Kasumi-1 (cell line): Measurements from ENCODE around the gene PGLYRP3.
"Not testable (repeated sequence)": the region's sequence is repeated elsewhere in the genome, so short reads cannot be mapped to it uniquely, and the experiment has no call there.

ENCODE experiments used
- DNase-seq, 2 experiments: peaks; one replicate each; lab custom pipeline; 2025; lab: John Stamatoyannopoulos, UW

PGLYRP3 gene

DNA sequence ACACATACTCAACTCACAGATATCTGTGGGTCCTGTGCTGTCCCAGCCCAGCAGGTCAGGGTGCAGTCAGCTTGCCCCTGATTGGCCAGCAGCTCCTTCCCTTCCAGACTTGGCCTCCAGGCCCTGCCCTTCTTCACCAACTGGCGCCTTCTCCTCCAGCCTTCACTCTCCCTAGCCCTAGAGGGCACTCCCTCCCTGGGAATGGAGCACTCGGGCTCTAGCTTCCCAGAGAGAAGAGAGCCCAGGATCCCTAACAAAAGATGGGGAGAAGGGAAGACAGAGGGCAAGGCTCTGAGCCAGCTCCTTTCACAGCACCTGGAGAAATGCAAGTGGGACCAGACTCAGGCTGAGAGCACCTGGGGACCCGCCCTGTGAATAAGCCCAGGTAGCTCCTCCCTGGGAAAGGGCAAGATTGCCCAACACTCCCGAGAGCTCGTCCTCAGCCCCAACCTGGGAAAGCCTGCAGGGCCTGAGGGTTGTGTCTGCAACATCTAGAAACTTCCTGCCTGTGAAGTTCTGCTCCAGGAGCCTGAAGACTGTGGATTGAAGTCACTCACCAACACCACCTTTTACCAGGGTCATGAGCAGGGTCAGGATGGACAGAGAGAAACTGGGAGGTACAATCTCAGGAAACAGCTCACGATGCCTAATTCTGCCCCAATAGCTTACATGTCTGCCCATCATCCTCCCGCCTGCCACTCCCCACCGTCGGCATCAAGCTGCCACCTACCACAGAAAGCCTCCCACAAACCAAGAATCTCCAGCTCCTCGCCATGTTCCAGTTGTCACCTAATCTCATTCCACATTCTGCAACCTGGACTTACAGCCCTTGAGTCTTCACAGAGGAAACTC, 36.0 kb upstream of the PGLYRP3 start, which contains the start of gene PGLYRP4:
PGLYRP4 (minus strand) TSS at position 331 of the 852 bp plus-strand sequence. CDS start 909 bp downstream, outside the sequence.
- DNase-seq: no peak

DNA sequence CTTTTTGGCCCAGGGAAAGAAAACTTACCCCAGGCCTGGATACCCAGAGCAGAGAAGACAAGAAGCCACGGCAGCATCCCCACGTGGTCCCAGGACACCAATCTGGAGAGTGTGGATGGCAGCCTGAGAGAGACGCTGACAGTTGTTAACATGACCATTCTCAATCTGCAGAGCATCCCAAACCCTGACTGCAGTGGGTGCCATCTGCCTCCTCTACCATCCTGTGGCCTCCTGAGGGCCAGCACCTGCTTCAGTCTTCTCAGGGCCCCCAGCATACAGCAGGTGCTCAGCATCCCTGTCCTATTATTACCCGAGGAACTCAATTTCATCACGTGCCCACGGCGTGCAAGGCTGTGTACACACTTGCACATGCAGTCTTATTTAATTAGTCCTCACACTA, 35.1 kb upstream of the PGLYRP3 start:
- DNase-seq: no peak

DNA sequence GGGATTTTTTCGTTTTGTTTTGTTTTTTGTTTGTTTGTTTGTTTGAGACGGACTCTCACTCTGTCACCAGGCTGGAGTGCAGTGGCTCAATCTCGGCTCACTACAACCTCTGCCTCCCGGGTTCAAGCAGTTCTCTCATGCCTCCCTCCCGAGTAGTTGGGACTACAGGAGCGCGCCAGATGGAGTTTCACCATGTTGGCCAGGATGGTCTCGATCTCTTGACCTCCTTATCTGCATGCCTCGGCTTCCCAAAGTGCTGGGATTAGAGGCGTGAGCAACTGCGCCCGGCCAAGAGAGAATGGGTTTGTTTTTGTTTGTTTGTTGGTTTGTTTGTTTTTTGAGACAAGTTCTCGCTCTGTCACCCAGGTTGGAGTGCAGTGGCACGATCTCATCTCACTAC, 34.3 kb upstream of the PGLYRP3 start:
- not testable (repeated sequence) for DNase-seq

DNA sequence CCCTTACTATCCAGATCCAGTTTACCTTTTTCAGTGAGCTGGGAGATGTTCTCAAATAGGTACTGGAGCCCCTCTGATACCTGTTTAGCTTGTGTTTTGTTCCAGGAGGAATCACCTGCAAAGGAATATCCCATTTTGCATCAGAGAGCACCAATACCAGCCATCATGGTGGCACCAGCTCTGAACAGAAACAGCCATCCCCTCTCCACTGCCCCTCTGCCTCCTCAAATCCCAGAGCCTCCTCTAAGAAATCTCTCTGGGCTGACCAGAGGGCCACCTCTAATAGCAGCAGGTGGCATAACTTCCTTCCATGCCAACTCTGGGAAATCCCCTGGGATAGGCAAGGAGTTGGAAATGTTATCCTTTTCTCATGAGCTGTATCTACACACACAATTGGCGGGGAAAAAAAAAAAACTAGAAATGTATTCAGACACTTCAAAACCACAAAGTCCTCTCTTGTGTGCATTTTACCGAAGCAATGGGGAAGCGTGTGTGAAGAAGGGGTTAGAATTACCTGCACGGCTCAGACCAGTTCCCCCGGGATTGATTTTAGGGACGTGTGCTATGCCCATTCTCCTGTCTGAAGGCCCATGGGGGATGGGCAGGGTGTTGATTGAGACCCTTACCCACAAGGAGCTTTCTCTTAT, 33.4 kb upstream of the PGLYRP3 start:
- no peak for DNase-seq

DNA sequence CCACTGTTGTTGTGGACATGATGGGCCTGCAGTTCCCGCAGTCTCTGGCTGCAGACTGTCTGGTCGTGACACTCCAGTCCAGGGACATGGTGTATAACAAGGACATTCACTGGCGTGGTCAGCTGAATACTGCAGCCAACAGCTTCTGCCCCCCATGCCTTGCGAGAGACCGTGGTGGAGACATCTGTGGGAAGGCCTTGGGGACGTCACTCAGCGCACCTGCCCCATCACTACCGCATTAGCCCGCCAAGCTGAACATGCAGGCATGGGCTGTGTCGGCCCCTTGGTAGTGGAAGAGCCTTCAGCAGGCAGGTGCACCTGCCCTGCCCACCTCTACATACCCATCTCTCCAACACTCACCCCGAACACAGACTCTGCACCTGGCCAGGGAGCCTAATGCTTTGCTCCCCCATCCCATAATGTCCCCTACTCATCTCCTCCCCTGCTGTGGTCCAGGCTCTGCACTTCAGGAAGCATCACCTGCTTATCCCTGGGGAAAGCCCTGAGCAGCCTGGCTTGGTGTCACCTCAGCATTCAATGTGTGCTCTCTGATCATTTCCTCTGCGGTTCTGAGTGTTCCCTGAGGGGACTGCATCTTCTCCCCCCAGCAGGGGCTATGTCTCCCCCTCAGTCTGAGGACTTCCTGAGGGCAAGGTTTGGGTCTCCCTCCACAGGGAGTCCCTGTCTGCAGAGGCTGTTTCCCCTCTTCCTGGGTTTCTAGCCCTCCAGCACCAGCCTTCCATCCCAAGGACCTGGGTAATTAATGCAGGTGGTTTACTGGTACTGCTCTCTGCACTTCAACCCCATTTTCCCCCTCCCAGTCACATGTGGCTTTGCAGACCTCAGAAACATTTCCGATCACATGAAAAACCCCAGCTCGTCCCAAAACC, 32.7 kb upstream of the PGLYRP3 start:
- DNase-seq: no peak

DNA sequence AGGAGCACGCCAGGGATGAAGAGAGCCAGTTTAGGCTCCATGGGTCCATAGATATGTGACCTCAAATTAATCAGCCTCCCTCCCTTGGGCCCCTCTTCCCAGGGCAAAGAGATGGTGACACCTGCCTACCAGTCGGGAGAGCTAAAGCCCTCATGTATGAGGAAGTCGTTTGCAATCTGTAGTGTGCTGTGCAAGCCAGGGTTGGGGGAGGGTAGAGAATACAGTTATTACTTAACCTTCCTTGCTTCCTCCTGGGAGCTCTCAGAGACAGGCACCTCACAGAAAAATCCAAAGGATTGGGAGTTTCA, 31.9 kb upstream of the PGLYRP3 start:
- DNase-seq: peak; percentile 77 to 80

DNA sequence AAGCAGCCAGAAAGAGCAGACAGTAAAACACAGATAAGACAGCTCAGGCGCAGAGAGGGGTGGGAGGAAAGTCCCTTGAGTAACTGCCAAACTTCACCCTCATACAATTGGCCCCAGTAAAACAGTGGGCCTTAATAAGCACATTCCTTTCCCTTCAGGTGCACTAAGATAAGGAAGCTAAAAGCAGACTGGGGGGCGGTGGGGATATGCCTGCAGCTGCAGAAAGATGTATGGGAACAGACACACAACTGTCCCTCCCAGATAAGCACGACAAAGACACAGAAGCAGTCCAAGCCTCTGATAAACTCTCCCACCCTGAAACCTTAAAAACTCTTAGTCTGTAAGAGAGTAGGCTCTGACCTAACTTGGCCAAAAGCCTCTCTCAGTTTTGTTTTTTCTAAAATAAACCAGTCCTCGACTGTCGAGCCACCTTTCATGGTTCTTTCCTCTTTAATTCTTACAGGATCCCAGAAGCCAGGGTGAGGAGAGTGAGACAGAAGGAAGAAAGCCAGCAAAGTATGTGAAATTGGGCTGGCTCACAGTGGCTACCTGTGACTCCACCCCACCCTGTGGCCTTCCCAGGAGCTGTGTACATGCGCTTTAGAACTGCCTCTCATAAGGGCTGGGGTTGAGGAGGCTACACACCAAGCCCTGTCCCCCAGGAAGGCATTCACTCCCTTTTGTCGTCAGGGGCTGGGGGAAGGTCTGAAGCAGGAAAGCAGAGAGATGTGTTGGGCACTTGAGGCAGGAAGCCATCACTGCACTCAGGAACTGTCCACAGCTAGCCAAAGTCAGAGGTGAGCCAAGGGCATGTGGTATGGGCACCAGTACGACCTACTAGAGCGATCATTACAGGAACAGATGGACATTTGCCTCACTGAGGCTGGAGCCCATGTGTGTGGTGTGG, 31.3 kb upstream of the PGLYRP3 start:
- DNase-seq: no peak

DNA sequence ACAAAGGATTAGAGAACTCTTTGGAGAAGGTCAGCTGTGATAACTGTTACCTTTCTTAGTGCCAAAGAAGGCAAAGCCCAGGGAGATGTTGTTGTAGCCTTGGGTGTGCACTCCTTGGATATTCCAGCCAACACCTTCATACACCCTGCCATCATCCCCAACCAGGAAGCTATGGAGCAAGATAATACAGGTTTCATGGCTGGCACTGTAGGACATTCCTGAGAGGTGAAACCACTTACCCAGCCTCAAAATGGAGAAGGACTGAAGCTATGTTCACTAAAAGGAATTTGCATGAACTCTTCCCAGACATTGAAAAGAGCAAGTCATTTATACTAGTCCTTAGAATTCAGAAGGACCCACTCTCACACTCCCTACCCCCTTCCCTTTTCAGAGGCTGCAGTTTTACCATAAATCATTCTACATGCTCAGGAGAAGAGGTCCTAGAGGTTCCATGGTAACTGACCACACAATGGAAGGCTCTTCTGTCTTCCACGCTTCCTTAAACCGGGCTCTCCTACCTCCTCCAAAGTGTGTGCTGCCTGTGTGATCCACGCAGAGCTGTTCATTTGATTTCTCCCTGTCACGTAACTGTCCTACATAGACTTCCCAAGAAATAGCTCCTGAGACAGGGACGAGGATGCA, 30.4 kb upstream of the PGLYRP3 start:
- DNase-seq: no peak

DNA sequence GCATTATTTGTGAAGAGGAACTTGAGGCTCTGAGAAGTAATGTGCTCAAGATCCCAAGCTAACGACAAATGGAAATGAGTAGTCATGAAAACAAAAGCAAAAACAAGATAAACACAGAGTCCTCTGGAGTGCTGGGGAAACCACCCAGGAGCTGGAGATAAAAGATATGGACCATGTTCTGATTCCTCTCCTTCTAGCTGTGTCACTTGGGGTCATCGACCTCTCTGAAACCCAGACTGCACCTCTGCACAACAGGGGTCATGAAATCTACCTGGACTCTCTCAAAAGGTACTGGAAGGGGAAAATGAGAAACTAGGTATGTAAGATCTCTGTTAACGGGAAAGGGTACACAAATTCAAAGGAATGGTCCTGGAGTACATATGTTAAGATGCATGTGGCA, 29.4 kb upstream of the PGLYRP3 start:
- DNase-seq: no peak

DNA sequence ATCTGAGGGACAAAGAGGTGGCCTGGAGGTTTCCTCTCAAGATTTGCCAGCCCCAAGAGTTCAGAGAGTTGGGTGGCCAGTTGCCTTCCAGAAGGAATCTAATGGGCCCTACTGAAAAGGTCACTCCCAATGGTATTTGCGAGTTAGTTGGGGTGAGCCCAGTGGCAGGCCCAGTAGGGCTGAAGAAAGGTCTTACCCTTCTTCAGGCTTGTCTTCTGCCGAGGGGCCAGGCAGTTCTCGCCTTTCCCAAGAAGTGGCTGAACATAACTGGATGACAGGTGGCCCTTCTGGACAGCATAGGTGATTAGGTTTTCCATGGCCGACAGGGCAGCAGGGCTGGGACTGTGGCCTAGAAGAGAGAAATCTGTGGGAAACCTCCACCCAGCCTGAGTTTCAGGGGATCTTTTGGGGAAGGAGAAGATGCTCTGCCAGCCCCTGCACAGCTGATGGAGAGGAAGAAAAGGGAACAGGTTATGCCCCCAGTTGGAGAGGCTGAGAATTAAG, 28.7 kb upstream of the PGLYRP3 start:
- DNase-seq: no peak

DNA sequence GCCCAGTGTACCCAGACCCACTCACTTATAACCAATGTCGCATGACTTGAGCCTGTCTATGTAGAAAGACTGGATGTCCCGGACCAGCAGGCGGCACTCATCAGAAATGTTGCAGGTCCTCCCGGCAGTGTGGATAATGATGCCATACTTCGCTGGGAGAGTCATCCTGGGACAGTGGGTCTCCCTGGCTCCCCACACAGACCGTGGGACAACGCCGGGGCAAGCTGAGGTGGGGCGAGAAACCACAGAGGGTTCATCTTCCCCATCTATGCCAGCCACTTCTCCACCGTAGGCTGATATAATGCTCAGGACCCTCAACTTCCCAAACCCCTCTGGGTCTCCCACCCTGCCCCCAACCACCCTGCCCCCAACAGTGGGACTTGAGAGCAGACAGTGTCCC, 27.6 kb upstream of the PGLYRP3 start:
- DNase-seq: no peak

DNA sequence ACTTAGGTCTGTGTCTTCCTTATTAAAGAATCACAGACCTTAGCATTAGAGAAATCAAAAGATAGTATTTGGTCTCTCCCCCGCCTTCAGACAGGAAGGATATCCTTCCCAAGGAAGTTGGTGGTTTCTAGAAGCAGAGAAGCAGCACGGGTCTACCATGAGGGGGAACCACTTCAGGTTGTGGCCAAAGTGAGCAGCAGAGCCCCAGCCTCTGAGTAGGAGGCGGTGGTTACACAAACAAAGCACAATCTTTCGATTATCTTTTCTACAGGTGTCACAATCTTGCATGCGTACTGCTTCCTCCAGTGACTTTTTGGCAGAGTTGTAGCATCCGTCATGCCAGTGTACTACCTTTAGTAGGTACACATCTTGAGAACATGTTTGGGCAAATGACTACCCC, 27.1 kb upstream of the PGLYRP3 start:
- DNase-seq: peak; percentile 36 to 69

DNA sequence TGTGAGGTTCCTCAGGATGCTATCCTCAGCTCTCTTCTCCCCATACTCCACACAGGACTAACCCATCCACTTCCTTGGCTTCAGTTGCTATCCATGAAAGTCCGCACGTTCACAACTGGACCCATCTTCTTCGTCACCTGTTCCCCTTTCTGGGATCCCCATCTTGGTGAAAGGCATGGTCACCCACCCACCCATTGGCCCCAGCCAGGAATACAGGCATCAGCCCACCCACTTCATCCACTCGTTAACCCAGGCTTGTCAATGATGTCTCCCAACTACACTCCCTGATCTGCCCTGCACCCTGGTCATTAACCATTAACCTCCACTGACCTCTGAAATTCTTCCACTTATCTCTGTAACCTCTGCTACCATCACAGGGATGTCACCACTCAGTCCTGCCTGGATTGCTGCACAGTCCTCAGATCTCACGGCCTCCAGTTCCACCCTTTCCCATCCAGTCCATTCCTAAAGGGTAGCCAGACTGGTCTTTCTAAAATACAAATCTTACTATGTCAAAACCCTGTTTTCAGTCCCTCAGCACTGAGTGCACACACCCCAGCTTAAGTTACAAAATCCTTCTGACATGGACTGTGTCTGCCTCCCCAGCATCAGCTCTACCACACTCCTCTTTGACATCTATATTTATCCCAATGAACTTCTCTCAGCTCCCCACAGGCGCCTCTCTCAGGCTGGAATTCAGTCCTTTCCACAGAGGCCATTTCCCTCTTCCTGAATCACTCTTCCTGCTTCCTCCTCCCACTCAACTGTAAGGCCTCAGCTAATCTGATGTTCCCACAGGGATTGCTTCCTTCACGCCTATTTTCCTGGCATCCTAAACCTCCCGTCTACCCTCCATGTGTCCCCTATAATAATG, 25.5 kb upstream of the PGLYRP3 start:
- no peak for DNase-seq

DNA sequence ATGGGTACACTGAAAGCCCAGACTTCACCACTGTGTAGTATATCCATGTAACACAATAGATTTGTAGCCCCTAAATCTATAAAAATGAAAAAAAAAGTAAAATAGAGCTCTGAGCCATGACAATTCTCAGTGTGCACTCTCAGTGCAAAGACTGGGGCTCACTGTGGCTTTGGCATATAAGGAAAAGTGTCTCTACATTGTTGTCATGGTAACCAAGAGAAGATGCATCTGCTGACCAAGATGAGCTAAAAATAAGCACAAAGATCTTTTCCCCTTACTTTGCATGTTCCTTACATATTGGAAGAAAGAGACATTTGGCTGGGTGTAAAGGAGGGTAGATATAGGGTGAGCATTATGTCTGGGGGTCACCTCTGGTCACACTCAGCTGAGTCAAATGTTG, 23.9 kb upstream of the PGLYRP3 start:
- DNase-seq: no peak

DNA sequence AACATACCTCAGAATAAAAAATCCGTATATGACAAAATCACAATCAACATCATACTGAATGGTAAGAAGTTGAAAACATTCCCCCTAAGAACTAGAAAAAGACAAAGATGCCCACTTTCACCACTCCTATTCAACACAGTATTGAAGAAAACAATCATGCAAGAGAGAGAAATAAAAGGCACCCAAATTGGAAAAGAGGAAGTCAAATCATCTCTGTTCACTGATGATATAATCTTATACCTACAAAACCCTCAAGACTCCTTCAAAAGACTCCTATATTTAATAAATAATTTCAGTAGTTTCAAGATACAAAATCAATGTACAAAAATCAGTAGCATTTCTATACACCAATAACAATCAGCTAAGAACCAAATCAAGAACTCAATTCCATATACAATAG, 21.1 kb upstream of the PGLYRP3 start:
- no peak for DNase-seq

DNA sequence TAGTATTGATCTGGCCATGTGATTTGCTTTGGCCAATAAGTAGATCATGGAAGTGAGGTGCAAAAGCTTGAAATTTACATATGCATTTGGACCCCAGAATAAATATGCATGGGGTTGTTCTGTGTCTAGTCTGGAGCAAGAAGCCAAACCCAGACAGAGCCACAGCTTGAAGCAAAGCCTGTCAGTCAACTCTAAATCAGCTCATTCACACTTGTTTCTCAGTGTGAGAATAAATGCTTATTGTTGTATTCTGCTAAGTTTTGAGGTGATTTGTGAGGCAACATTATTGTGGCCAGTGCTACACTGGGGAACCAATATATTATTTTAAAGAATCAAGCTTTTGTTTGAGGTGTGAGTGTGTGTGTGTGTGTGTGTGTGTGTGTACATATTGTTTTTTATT, 12.2 kb upstream of the PGLYRP3 start:
- no peak for DNase-seq

DNA sequence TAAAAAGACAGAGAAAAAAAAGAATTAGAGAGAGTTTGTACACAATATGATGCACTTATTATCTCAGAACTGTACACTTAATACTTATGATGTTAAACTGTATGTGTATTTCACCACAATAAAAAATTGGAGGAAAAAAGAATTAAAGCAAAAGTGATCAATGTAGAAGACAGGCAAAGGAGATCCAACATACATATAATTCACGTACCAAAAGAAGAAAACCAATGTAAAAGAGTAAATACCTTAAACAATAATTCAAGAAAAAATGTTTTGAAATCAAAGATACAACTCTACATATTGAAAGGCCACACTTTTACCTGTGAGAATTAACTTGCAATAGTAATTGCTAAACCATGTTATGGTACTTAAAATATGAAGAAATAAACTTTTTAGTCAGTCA, 9.8 kb upstream of the PGLYRP3 start:
- no peak for DNase-seq

DNA sequence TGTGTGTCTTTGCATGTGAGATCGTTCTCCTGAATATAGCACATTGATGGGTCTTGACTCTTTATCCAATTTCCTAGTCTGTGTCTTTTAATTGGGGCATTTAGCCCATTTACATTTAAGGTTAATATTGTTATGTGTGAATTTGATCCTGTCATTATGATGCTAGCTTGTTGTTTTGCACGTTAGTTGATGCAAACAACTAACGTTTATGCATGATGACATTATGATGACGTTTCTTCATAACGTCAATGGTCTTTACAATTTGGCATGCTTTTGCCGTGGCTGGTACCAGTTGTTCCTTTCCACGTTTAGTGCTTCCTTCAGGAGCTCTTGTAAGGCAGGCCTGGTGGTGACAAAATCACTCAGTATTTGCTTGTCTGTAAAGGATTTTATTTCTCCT, 5.4 kb upstream of the PGLYRP3 start:
- DNase-seq: not testable (repeated sequence)

DNA sequence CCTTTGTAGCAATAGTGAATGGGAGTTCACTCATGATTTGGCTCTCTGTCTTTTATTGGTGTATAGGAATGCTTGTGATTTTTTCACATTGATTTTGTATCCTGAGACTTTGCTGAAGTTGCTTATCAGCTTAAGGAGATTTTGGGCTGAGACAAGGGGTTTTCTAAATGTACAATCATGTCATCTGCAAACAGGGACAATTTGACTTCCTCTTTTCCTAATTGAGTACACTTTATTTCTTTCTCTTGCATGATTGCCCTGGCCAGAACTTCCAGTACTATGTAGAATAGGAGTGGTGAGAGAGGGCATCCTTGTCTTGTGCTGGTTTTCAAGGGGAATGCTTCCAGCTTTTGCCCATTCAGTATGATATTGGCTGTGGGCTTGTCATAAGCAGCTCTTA, 3.3 kb upstream of the PGLYRP3 start:
- DNase-seq: not testable (repeated sequence)

DNA sequence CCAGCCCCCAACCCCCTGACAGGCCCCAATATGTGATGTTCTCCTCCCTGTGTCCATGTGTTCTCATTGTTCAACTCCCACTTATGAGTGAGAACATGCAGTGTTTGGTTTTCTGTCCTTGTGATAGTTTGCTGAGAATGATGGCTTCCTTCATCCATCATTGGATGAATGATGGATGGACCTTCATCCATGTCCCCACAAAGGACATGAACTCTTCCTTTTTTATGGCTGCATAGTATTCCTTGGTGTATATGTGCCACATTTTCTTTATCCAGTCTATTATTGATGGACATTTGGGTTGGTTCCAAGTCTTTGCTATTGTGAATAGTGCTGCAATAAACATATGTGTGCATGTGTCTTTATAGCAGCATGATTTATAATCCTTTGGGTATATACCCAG, 1.6 kb upstream of the PGLYRP3 start:
- DNase-seq: not testable (repeated sequence)
